Daoy (cell line): Measurements from ENCODE around the gene NAGS. TPM values are rescaled to one million over a fixed set of nuclear protein-coding genes. Genes with fewer than 3 reads are reported as not detected.
"Not testable (repeated sequence)": the region's sequence is repeated elsewhere in the genome, so short reads cannot be mapped to it uniquely, and the experiment has no call there.

Experiments
- DNase-seq: peaks from one replicate; pipeline ENCODE4 v3.0.0-alpha.2; 2015; ENCODE audit warnings: low read depth
- total RNA-seq: library from RNA; depleted of rRNA; stranded (reverse); fragments of >200 nt; shearing (Covaris generic); gene quantifications from 2 replicates; pipeline ENCODE4 v1.2.3, GENCODE V29; 2014

Gene NAGS
- total RNA-seq, 1 experiment from 2014 or later: 1.1 TPM

- DNase-seq: peak; percentile 95
Measured at GRCh38 chr17:44006598-44007345, 2.4 kb downstream of the NAGS start.

- DNase-seq: peak; percentile 38
Measured at GRCh38 chr17:44007346-44008204, 3.2 kb downstream of the NAGS start.

GRCh38 chr17:44008205-44008909 lies 3.9 kb downstream of the NAGS start:
- no peak for DNase-seq

- no peak for DNase-seq
Measured at GRCh38 chr17:44010966-44011647, 6.7 kb downstream of the NAGS start.

- DNase-seq: no peak
Measured at GRCh38 chr17:44011876-44012275, 7.5 kb downstream of the NAGS start.

- no peak for DNase-seq
Measured at GRCh38 chr17:44012391-44012790, 8.0 kb downstream of the NAGS start.

GRCh38 chr17:44012874-44013273 lies 8.5 kb downstream of the NAGS start:
- no peak for DNase-seq

- DNase-seq: no peak
Measured at GRCh38 chr17:44014133-44014436, 9.7 kb downstream of the NAGS start.

- DNase-seq: peak; percentile 90
Measured at GRCh38 chr17:44014437-44015172, 10.2 kb downstream of the NAGS start, which contains the start of gene TMEM101. Gene TMEM101, minus strand, starts transcription at chr17:44014963. Its CDS starts 11 bp downstream, at chr17:44014952.

- DNase-seq: not testable (repeated sequence)
Measured at GRCh38 chr17:44021227-44021626, 16.8 kb downstream of the NAGS start.

- no peak for DNase-seq
Measured at GRCh38 chr17:44022246-44022645, 17.8 kb downstream of the NAGS start.

- no peak for DNase-seq
Measured at GRCh38 chr17:44023545-44024270, 19.3 kb downstream of the NAGS start.

- DNase-seq: no peak
Measured at GRCh38 chr17:44024271-44024663, 19.8 kb downstream of the NAGS start.

GRCh38 chr17:44024853-44025252 lies 20.4 kb downstream of the NAGS start:
- no peak for DNase-seq

GRCh38 chr17:44029736-44030135 lies 25.3 kb downstream of the NAGS start:
- no peak for DNase-seq

- no peak for DNase-seq
Measured at GRCh38 chr17:44030482-44030881, 26.1 kb downstream of the NAGS start.

- no peak for DNase-seq
Measured at GRCh38 chr17:44033861-44034408, 29.5 kb downstream of the NAGS start.

GRCh38 chr17:44034688-44035087 lies 30.3 kb downstream of the NAGS start:
- not testable (repeated sequence) for DNase-seq

- no peak for DNase-seq
Measured at GRCh38 chr17:44037471-44037870, 33.0 kb downstream of the NAGS start.

- no peak for DNase-seq
Measured at GRCh38 chr17:44038604-44039011, 34.2 kb downstream of the NAGS start.
